Tibial nerve (tissue), 4 donors: Measurements from ENCODE around the gene HADH. TPM values are rescaled to one million over a fixed set of nuclear protein-coding genes. Genes with fewer than 3 reads are reported as not detected.

ENCODE experiments used
- DNase-seq, 2 donors: peaks; one replicate each; pipeline ENCODE4 v3.0.0-alpha.2; 2019; ENCODE audit warnings: low spot score in 2 of 2
- H3K27ac ChIP-seq, 4 donors: fragments of 200-600 bp; sonication (generic) in 3 of 4; one replicate each; pipeline ENCODE4 v1.5.1; 2017 to 2019; ENCODE audit warnings: mild to moderate bottlenecking in 1 of 4
- H3K27me3 ChIP-seq, 2 donors: fragments of 200-600 bp; sonication (generic) in 1 of 2; one replicate each; pipeline versions ENCODE4 v1.5.1 to v1.6.0; 2017 to 2019
- H3K36me3 ChIP-seq, 3 donors: fragments of 200-600 bp; sonication (generic); one replicate each; pipeline ENCODE4 v1.5.1; 2018 to 2019
- H3K4me1 ChIP-seq, 4 donors: fragments of 200-600 bp; sonication (generic) in 3 of 4; one replicate each; pipeline ENCODE4 v1.5.1; 2017 to 2019
- H3K4me3 ChIP-seq, 4 donors: fragments of 200-600 bp; sonication (generic) in 3 of 4; one replicate each; pipeline ENCODE4 v1.5.1; 2017 to 2019; ENCODE audit warnings: mild to moderate bottlenecking in 1 of 4, moderate library complexity in 1 of 4
- H3K9me3 ChIP-seq, 4 donors: fragments of 200-600 bp; sonication (generic) in 3 of 4; one replicate each; pipeline ENCODE4 v1.5.1; 2017 to 2019
- CTCF ChIP-seq, 5 experiments: fragments of 200-600 bp in 3 of 5; fragments of 450-650 bp in 2 of 5; sonication (generic) in 3 of 5; IDR thresholded peaks; one replicate each; pipeline ENCODE4 v1.5.1; 2016 to 2019; ENCODE audit warnings: antibody characterized with exemption in 5 of 5, mild to moderate bottlenecking in 3 of 5, moderate library complexity in 2 of 5
- EP300 ChIP-seq, 2 donors: sonication (generic); formaldehyde crosslinking; IDR thresholded peaks; one replicate each; pipeline ENCODE4 v1.6.1; 2017; ENCODE audit warnings: antibody characterized with exemption in 2 of 2, mild to moderate bottlenecking in 1 of 2
- POLR2A ChIP-seq, 2 donors: fragments of 450-650 bp; IDR thresholded peaks; one replicate each; pipeline ENCODE4 v1.6.1; 2017; ENCODE audit warnings: antibody characterized with exemption in 2 of 2, mild to moderate bottlenecking in 2 of 2, moderate library complexity in 2 of 2
- WGBS, 2 donors: methylation state at CpG; one replicate each; pipeline ENCODE4 v1.1.5; 2018; 5-methylcytosine and 5-hydroxymethylcytosine counted together
- total RNA-seq, 4 donors: library from RNA; depleted of rRNA; stranded (reverse); fragments of >200 nt; gene quantifications; one replicate each; pipeline ENCODE4 v1.1.0, GENCODE V29; 2016

HADH gene
- total RNA-seq, 4 donors from 2014 or later, result 42.2 to 107 (median 55.9) TPM

- Histone ChIP-seq H3K4me1 (no peaks in the 10 kb centered on the region), H3K4me3 (no peak overlapping the region), H3K27me3 (no peaks in the 10 kb centered on the region), H3K36me3 (no peaks in the 10 kb centered on the region), H3K9me3 (no peaks in the 10 kb centered on the region), H3K27ac (no peak overlapping the region)
- TF ChIP-seq EP300 (IDR thresholded peaks at IDR 0.05) (no peak), CTCF (IDR thresholded peaks at IDR 0.05) (no peak), POLR2A (IDR thresholded peaks at IDR 0.05) (no peak)
- no peak for DNase-seq
- 68 to 75% methylated on average over 5 of the region's 5 CpGs for WGBS, 2 donors
Observed at GRCh38 chr4:108060686-108061321, 71.1 kb downstream of the HADH start.

- DNase-seq, result no peak
- Histone ChIP-seq H3K9me3 (no peaks in the 10 kb centered on the region), H3K4me3 (no peak overlapping the region), H3K4me1 (no peaks in the 10 kb centered on the region), H3K27me3 (no peaks in the 10 kb centered on the region), H3K36me3 (no peaks in the 10 kb centered on the region), H3K27ac (no peak overlapping the region)
- TF ChIP-seq EP300 (IDR thresholded peaks at IDR 0.05), result no peak
- no peak for TF ChIP-seq POLR2A (IDR thresholded peaks at IDR 0.05)
- TF ChIP-seq CTCF (IDR thresholded peaks at IDR 0.05), result no peak
Observed at GRCh38 chr4:108068442-108068841, 78.8 kb downstream of the HADH start.

- H3K27ac ChIP-seq, result no peak overlapping the region
- DNase-seq, result no peak
- no peaks in the 10 kb centered on the region for H3K4me1 ChIP-seq
- H3K36me3 ChIP-seq, result no peaks in the 10 kb centered on the region
- H3K9me3 ChIP-seq, result no peaks in the 10 kb centered on the region
- no peak overlapping the region for H3K4me3 ChIP-seq
- no peak for TF ChIP-seq CTCF (IDR thresholded peaks at IDR 0.05)
- no peak for TF ChIP-seq POLR2A (IDR thresholded peaks at IDR 0.05)
- no peak for TF ChIP-seq EP300 (IDR thresholded peaks at IDR 0.05)
- 75 to 79% methylated on average over 1 of the region's 1 CpG for WGBS, 2 donors
- H3K27me3 ChIP-seq, result no peaks in the 10 kb centered on the region
Observed at GRCh38 chr4:108070775-108071174, 81.1 kb downstream of the HADH start.

- no peak overlapping the region for H3K27ac ChIP-seq
- WGBS, 2 donors, result 66 to 70% methylated on average over 4 of the region's 4 CpGs
- H3K4me1 ChIP-seq, result no peaks in the 10 kb centered on the region
- no peak for TF ChIP-seq EP300 (IDR thresholded peaks at IDR 0.05)
- no peak for TF ChIP-seq CTCF (IDR thresholded peaks at IDR 0.05)
- TF ChIP-seq POLR2A (IDR thresholded peaks at IDR 0.05), result no peak
- H3K36me3 ChIP-seq, result no peaks in the 10 kb centered on the region
- no peaks in the 10 kb centered on the region for H3K27me3 ChIP-seq
- no peaks in the 10 kb centered on the region for H3K9me3 ChIP-seq
- no peak overlapping the region for H3K4me3 ChIP-seq
- DNase-seq, result no peak
Observed at GRCh38 chr4:108072300-108072699, 82.6 kb downstream of the HADH start.

GRCh38 chr4:108078024-108078733, 88.5 kb downstream of the HADH start:
- DNase-seq, result no peak
- Histone ChIP-seq H3K4me3 (no peak overlapping the region), H3K36me3 (peaks cover 0 to 4% (median 0%) of the 10 kb centered on the region in 3 donors), H3K9me3 (no peaks in the 10 kb centered on the region), H3K27me3 (no peaks in the 10 kb centered on the region), H3K4me1 (no peaks in the 10 kb centered on the region), H3K27ac (no peak overlapping the region)
- TF ChIP-seq POLR2A (IDR thresholded peaks at IDR 0.05) (no peak), EP300 (IDR thresholded peaks at IDR 0.05) (no peak), CTCF (IDR thresholded peaks at IDR 0.05) (no peak)
- 72% methylated on average over 5 of the region's 5 CpGs for WGBS, 2 donors
